ENCODE results near the gene MTA1. TPM values are rescaled to one million over a fixed set of nuclear protein-coding genes. Genes with fewer than 3 reads are reported as not detected.

MTA1 gene
- total RNA-seq, 2 donors from 2014 or later = 59.2 to 77.4 TPM

DNA sequence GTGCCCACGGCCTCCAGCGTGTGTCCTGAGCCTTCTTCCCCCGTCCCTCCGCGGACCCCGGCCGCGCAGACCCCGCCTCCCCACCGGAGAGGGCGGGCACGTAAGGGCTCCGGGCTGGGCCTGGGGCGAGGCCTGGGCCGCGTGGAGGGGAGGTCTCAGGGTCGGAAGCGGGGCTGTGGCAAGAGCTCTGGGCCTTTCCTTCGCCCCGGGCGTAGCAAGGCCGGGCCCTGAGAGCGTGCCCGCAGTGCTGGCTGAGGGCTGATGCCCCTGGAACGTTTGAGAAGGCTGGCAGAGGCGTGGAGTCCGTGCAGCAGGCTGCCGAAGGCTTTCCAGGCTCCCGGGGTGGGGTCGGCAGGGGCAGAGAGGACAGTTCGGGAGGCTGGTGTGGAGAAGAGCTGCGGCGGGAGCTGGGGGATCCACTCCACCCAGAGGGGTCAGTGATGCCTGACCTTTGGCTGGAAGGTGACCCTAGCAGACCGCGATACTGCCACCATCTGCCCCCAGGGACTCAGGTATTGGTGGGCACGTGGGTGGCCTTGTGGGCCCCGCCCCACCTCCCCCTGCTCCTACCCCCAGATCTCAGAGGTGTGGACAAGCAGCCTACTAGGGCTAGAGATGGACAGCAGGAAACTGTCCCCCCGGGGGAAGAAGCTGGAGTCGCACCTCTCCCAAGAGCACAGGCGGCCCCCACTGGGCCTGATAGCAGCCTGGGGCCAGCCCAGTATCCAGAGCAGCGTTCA is 20.7 kb upstream of the MTA1 start:
- DNase-seq (no peak), ATAC-seq (peak; percentile 53)
- intact Hi-C loops (cut with DNase I, micrococcal nuclease) = no loop called here

DNA sequence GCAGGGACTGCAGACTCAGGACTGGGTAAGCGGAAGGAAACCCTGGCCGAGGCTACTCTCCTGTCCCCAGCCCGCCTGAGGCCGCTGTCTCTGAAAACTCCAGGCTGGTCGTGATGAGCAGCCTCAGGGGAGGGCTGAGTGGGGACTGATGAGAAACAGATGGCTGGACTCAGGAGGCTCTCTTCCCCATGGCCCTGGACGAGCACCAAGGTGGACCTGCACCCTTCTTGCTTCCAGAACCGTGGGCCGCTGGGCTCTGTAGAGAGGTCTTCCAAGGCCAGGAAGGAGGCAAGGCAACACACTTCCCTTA is 20.2 kb upstream of the MTA1 start:
- intact Hi-C loops (cut with DNase I, micrococcal nuclease) = no loop called here
- no peak for DNase-seq
- ATAC-seq = no peak

DNA sequence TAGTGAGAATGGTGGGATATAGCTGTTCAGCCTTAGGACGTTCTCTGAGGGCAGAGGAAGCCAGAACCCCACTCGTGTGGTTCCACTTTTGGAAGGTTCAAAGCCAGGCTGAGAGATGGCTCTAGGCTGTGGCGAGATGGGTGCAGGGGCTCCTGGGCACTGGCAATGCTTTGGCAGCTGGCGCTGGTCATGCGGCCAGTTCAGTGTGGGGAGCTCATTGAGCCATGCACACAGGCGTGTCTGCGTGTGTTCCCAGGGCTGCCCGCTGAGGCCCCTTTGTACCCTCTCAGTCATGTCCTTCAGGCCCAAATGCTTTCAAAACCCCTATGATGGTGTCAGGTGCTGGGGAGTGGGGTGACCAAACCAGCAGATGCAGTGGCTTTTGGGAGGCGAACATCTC is 19.6 kb upstream of the MTA1 start:
- no peak for DNase-seq
- no peak for ATAC-seq
- intact Hi-C loops (cut with DNase I, micrococcal nuclease) = no loop called here

DNA sequence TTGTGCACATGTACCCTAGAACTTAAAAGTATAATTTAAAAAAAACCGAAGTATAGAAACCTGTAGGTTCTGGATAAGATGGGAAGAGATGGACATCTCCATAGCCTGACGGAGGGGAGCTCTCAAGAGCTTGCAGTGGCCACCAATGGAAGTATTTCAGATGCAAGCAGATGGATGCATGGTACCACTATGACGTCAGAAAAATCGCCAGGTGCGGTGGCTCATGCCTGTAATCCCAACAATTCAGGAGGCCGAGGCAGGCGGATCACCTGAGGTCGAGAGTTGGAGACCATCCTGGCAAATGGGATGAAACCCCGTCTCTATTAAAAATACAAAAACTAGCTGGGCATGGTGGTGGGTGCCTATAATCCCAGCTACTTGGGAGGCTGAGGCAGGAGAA is 17.9 kb upstream of the MTA1 start:
- intact Hi-C loops (cut with DNase I, micrococcal nuclease) = no loop called here
- ATAC-seq (no peak), DNase-seq (no peak)

DNA sequence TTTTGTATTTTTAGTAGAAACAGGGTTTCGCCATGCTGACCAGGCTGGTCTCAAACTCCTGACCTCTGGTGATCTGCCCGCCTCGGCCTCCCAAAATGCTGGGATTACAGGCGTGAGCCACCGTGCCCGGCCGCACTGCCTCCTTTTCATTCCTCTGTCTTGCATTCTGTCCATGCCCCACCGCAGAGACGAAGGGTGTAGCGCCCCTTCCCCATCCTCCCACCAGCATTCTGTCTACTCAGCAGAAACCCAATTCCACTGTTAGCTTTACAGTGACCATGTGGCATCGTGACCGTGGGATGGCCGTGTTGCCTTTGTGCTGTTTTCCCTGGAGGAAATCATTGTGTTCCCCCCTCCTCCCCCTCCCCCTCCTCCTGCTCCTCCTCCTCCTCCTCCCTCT is 11.0 kb upstream of the MTA1 start:
- no peak for ATAC-seq
- DNase-seq = no peak
- intact Hi-C loops (cut with DNase I, micrococcal nuclease) = no loop called here

DNA sequence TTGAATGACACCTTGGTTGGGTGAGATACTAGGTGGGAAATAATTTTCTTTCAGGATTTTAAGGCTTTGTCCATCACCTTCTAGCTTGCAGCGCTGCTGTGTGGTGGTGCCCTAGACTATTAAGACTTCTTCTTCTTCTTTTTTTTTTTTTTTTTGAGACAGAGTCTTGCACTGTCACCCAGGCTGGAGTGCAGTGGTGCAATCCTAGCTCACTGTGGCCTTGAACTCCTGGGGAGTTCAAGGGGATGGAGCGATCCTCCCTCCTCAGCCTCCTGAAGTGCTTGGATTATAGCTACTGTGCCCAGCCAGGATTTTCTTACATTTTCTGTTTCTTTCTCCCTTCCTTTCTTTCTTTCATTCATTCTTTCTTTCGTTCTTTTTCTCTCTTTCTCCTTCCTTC is 10.3 kb upstream of the MTA1 start:
- DNase-seq = no peak
- ATAC-seq = no peak
- intact Hi-C loops (cut with DNase I, micrococcal nuclease) = no loop called here

DNA sequence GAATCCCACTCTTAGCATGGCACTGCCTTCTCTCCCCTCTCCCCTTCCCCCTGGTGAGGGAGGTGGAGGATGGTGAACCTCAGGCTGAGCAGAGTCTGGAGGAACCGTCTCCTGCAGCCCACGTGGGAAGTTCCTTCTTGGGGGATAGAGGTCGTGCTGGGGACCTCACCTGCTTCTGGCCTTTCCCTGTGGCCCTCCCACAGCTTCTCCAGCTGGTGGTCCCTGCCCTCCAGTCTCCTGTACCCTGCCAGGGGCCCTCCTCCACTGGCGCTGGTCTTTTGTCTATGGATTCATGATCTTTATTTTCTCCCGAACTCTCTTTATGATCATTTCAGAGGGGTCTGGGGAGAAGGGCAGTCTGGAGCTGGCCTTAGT is 9.0 kb upstream of the MTA1 start:
- ATAC-seq = no peak
- intact Hi-C loops (cut with DNase I, micrococcal nuclease) = loop anchor here in 1 of 2 donors (10.0 kb wide), 1 partner anchor 54 kb away; no protein-coding TSS in a partner anchor
- no peak for DNase-seq

DNA sequence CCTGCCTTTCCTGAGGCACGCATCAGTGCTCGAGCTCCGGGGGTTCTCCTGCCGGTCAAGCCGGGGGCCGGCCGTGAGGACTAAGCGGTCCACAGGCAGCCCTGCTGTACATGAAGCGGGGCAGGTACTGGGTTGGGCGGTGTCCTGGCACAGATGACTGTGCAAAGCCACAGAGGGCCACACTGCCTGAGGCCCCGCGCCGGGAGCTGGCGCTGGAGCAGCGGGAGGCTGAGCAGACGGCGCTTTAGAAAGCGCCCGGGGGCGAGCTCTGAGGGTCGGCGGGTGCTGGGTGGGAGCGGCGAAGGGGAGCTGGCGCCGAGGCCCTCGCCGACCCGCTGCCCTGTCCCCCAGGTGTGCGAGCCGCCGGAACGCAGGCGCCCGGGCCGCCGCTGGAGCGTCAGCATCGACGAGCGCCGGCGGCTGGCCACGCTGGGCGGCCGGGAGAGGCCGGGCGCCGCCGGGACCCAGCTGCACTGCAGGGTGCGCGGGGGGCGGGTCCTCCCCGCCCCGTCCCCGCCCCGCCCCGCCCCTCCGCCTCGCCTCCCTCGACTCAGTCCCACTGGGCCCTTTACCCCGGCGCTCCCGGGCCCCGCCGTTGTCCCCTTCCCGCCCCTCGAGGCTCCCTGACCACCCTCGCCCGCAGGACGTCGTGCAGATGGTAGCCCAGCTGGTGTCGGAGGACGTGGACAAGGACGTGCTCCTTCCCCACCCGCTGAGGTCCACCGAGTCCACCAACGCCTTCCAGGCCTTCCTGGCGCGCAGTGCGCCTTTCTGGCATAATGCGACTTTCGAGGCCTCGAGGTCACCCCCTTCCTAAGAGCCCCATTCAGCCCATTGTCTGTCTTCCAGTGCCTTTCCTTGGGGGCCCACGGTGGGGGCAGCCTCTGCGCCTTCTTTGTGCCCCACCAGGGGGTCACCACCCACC is 8.3 kb upstream of the MTA1 start:
- DNase-seq (peak in 1 of 2 donors; percentile 56), ATAC-seq (peak; percentile 73)
- intact Hi-C loops (cut with DNase I, micrococcal nuclease) = loop anchor here in 1 of 2 donors (10.0 kb wide), 1 partner anchor 54 kb away; no protein-coding TSS in a partner anchor

DNA sequence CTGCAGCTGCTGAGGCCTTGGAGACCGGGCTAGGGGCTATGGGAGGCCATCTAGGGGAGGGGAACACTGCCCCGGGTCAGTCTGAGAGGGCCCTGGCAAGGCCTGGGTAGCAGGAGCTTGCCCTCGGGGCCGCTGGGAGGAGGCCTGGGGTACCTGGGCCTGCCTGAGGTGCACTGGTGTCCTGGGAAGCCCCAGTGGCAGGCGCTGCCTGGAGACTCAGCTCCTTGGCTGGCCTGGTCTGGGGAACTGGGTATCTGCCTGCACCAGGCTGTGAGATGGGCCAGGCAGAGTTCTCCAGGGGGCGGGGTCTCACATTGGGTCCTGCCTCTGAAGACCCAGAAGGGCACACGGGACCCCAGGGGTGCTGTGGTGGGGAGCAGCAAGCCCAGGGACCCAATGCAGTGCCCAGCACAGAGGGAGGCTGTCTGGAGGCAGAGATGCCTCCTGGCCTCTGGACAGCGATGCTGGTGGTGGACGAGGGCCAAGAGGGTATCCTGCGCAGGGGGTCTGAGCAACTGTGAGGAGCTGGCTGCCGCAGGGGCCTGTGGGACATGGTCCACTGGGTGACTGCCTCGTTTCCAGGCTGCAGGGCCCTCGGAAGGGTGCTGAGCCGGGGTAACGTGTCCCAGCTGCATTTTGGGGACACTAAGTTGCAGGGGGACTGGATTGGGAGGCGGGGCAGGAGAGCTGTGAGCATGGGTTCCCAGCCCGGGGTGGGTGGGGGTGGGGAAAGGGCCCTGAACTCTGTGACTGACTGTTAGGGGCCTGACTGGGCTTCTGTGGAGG is 7.4 kb upstream of the MTA1 start:
- peak; percentile 2 for ATAC-seq
- intact Hi-C loops (cut with DNase I, micrococcal nuclease) = loop anchor here in 1 of 2 donors (10.0 kb wide), 1 partner anchor 53 kb away; no protein-coding TSS in a partner anchor
- DNase-seq = no peak

DNA sequence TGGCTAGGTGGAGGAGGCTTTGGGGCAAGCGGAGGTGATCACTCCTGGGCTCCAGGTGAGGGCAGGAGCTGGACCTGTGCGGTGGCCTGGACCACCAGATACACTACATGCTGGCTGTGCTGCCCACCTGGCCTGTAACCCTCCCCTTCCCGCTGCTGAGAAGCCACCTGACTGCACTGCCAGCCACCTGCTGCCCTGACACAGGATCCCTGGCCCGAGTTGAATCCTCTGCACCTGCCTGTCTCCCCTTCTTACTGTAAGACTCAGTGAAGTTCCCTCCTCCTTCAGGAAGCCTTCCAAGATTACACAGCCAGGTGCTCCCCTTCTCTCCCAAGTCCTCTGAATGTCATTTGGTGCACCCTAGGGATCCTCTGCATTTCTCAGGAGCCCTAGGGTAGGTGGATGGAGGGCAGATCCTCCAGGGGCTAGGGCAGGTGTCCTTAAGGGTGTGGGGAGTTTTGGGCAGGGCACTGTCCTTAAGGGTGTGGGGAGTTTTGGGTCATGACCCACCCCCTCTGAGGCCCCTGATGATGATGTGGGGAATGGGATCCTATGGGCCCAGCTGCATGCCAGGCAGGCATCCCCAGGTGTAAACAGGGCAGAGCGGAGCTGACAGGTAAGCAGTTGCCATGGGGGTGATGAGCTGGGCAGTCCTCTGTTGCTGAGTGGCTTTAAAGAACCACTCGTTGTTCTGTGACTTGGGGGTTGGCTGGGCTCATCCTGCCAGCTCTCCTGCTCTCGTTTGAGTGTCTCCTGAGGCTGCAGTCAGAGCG is 6.7 kb upstream of the MTA1 start:
- intact Hi-C loops (cut with DNase I, micrococcal nuclease) = loop anchor here in 1 of 2 donors (10.0 kb wide), 1 partner anchor 52 kb away; no protein-coding TSS in a partner anchor
- no peak for DNase-seq
- ATAC-seq = no peak

DNA sequence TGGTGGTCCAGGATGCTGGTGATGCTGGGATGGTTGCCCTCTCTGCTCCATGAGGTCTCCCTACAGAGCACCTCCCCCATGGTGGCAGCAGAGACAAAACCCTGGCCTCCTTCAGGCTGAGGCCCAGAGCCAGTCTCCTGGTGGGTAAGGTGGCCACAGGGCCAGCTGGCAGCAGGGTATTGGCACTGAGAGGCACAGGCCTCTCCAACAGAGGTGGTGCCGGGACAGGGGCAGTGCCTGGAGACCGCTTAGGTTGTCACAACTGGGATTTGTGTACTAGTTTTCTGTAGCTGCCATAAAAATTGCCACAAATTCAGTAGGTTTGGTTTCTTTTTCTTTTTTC is 6.1 kb upstream of the MTA1 start:
- DNase-seq (no peak), ATAC-seq (no peak)
- intact Hi-C loops (cut with DNase I, micrococcal nuclease) = loop anchor here in 1 of 2 donors (10.0 kb wide), 1 partner anchor 51 kb away; no protein-coding TSS in a partner anchor

DNA sequence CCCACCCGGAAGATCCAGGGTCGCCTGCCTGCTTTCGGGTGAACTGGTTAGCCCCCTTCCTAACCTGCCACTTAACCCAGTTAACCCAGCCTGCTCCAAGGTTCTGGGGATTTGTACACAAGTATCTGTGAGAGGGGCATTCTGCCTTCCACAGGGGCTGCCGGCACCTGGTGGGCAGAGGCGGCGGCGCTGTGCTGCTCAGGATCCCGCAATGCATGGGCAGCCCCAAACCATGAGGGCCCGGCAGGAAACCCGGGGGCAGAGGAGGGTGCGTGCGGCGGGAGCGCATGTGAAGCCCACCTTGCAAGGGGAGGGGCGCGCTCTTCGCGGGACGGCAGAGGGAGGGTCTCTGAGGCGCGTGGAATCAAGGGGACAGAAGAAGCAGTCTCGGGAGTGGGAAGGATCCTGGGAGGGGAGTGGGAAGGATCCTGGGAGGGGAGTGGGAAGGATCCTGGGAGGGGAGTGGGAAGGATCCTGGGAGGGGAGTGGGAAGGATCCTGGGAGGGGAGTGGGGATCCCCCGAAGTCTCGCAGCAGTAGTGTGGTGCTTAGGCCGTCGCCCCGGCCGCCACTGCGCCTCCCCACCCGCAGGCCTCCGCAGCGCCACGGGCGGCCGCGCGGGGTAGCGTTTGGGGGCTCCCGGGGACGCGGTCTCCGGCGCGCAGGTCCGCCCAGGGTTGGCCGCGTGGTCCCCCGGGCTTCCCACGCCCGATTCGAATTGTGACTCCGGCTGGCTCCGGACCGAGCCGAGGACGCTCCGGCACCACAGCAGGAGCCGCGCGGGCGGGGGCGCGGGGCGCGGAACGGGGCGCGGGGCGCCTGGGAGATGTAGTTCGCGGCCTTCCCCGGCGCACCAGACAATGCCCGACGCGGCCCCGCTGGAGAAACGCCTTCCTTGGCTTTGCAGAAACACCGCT is 4.9 kb upstream of the MTA1 start:
- peak; percentile 56 to 75 for DNase-seq
- ATAC-seq = peak; percentile 58
- intact Hi-C loops (cut with DNase I, micrococcal nuclease) = loop anchor here in 1 of 2 donors (10.0 kb wide), 1 partner anchor 50 kb away; no protein-coding TSS in a partner anchor

DNA sequence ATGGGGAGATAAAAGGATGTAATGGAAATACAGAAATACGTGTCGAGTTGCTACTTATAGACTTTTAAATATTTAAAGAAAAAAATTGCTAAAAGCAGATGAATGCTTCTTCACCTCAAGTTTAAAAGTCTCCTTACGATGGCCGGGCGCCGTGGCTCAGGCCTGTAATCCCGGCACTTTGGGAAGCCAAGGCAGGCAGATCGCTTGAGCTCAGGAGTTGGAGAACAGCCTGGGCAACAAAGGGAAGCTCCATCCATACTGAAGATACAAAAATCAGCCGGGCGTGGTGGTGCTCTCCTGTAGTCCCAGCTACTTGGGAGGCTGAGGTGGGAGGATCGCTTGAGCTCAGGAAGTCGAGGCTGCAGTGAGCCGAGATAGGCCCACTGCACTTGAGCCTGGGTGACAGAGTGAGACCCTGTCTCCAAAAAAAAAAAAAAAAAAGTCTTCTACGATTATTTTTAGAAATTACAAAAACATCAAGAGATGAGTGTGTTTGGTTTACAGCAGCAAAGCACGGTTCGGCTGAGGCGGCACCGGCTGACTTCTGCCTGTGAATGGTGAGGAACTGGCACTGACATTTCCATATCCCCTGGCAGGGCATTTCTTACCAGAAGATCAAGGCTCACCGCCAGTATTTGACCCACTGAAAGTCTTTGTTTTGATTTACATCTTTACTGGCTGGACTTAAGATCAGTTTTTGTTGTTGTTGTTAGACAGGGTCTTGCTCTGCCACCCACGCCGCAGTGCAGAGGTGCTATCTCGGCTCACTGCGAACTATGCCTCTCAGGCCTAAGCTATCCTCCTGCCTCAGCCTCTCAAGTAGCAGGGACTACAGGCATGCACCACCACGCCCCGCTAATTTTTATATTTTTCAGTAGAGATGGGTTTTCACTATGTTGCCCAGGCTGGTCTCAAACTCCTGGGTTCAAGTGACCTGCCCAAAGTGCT is 3.9 kb upstream of the MTA1 start:
- intact Hi-C loops (cut with DNase I, micrococcal nuclease) = loop anchor here in 1 of 2 donors (10.0 kb wide), 1 partner anchor 49 kb away; no protein-coding TSS in a partner anchor
- ATAC-seq (no peak), DNase-seq (no peak)

DNA sequence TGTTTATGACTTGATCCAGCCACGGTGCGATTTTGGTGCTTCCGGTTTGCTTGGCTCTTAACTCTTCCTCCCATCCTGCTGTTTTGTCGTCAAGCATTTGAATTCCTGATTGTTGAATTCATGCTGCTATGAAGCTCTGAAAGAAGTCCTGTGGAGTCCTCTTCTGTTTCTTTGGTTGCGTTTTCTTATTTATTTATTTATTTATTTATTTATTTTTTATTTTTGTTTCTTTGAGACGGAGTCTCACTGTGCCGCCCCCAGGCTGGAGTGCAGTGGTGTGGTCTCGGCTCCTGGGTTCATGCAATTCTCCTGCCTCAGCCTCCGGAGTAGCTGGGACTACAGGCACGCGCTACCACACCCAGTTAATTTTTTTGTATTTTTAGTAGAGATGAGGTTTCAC is 3.0 kb upstream of the MTA1 start:
- ATAC-seq (no peak), DNase-seq (no peak)
- intact Hi-C loops (cut with DNase I, micrococcal nuclease) = loop anchor here in 1 of 2 donors (10.0 kb wide), 1 partner anchor 48 kb away; no protein-coding TSS in a partner anchor

DNA sequence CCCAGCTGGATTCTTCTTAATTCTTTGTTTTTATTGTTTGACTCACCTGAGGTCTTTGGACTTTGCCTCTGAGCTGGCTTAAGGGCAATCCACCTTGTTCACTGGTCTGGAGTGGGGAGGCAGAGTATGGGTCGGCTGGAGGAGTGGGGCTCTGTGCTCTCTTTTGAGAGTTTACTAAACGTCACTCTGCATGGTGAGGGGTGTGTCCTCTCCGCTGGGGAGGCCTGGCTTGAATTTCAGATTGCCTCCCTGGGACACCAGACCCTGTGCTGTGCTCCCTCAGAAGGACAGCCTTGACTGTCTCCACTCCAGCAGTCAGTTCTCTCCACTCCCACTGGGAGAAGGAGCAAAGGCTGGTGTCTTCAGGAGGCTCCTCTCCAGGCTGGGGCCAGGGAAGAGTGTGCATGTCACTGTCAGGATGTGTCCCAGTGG is 1.9 kb upstream of the MTA1 start:
- DNase-seq (no peak), ATAC-seq (peak; percentile 53)
- intact Hi-C loops (cut with DNase I, micrococcal nuclease) = loop anchor here in 1 of 2 donors (10.0 kb wide), 1 partner anchor 47 kb away; no protein-coding TSS in a partner anchor
